PC-9 (cell line): Measurements from ENCODE around the gene PTPRD.

ENCODE experiments used
- EZH2 ChIP-seq: fragments of 200-600 bp; sonication (generic); IDR thresholded peaks from 2 replicates; pipeline ENCODE4 v1.8.0; 2017; ENCODE audit warnings: antibody characterized with exemption, low read depth
- TF ChIP-seq, protein P1 (sequence below): fragments of 200-600 bp; sonication (generic); conservative IDR thresholded peaks from 2 replicates; pipeline ENCODE4 v1.6.1; 2017; ENCODE audit warnings: mixed run types, antibody characterized with exemption, mild to moderate bottlenecking, moderate library complexity

GRCh38 chr9:10341057-10341456, 271.7 kb downstream of the PTPRD start:
- TF ChIP-seq, protein P1, sequence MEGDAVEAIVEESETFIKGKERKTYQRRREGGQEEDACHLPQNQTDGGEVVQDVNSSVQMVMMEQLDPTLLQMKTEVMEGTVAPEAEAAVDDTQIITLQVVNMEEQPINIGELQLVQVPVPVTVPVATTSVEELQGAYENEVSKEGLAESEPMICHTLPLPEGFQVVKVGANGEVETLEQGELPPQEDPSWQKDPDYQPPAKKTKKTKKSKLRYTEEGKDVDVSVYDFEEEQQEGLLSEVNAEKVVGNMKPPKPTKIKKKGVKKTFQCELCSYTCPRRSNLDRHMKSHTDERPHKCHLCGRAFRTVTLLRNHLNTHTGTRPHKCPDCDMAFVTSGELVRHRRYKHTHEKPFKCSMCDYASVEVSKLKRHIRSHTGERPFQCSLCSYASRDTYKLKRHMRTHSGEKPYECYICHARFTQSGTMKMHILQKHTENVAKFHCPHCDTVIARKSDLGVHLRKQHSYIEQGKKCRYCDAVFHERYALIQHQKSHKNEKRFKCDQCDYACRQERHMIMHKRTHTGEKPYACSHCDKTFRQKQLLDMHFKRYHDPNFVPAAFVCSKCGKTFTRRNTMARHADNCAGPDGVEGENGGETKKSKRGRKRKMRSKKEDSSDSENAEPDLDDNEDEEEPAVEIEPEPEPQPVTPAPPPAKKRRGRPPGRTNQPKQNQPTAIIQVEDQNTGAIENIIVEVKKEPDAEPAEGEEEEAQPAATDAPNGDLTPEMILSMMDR: no peak
- TF ChIP-seq EZH2: no peak
